HEK293T (cell line): ENCODE results near the gene GALNS.

Source experiments
- PKNOX1 ChIP-seq: fragments of 450-650 bp; IDR thresholded peaks from 2 replicates; pipeline ENCODE4 v1.6.1; 2016
- SP1 ChIP-seq: fragments of 450-650 bp; IDR thresholded peaks from 2 replicates; pipeline ENCODE4 v1.6.1; 2017

GRCh38 chr16:88805887-88806393 is 50.8 kb downstream of the GALNS start:
- TF ChIP-seq PKNOX1, result no peak
- no peak for TF ChIP-seq SP1
